ENCODE measurements around the gene RBP4. TPM values are rescaled to one million over a fixed set of nuclear protein-coding genes. Genes with fewer than 3 reads are reported as not detected.

The RBP4 gene
- total RNA-seq, 1 experiment from 2014 or later: not detected

DNA sequence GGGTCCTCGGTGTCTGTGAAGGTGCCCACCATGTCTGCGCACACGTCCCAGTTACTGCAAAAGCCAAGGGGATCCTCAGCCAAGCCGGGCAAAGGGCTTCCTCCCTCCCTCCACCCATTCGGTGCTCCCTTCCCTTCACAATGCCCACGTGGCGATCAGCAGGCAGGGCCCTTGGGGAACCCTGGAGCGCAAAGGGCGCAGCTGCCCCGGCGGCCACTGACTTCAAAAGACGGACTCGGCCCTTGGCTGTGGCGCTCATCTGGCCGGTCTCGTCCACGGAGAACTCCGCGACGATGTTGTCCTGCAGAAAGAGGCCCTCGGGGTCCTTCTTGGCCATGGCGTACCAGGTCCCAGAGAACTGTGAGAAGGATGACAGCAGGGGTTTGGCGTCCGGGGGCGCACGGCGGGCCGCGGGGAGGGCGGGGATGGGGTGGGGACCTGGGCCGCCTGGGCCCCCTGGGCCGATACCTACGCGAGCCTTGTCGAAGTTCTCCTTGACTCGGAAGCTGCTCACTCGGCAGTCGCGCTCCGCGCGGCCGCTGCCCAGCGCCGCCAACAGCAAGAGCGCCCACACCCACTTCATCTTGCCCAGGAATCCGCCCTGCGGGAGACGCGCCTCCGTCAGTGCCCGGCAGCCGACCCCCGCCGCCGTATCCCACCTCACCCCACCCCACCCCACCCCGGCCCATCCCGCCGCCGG, 439 bp downstream of the RBP4 start:
- Histone ChIP-seq H3K27me3 (ENCODE audit: low read length) (no peaks in the 10 kb centered on the region), H3K9me2 (replicated peaks; ENCODE audit: insufficient read depth, low read length) (no peaks in the 10 kb centered on the region), H3K79me2 (ENCODE audit: low read length) (no peaks in the 10 kb centered on the region), H3K36me3 (ENCODE audit: insufficient read depth, low read length) (no peaks in the 10 kb centered on the region), H3K9me3 (ENCODE audit: low read length) (no peaks in the 10 kb centered on the region), H3K4me2 (ENCODE audit: low read depth, low read length, poor library complexity, severe bottlenecking) (no peak overlapping the region), H3K9ac (ENCODE audit: low read length) (no peak overlapping the region), H3K4me1 (ENCODE audit: low read length) (no peaks in the 10 kb centered on the region), H2AFZ (ENCODE audit: low read length) (no peak overlapping the region), H3K27ac (ENCODE audit: low read length) (no peak overlapping the region), H4K20me1 (ENCODE audit: insufficient read depth, low read depth, low read length) (no peaks in the 10 kb centered on the region), H3K4me3 (ENCODE audit: low read length) (no peak overlapping the region)
- DNase-seq: no peak

DNA sequence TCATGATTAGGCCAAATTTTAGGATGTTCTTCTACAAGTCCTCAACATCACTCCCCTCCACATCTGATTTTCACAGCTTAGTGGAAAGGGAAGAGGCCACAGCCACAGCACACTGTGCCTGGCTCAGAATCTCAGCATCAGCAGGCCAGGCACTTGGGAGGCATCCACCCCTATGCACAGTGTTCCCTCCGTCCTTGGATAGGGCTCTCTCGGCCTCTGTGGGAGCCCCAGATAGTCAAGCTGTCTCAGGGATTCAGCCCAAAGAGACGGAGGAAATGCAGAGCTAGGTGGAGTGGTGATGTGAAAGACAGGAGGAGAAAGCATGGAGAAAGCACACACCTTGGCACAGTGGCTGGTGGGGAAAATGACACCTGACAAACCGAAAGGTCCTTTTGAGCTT, 1.3 kb downstream of the RBP4 start:
- no peaks in the 10 kb centered on the region for H3K9me2 ChIP-seq (replicated peaks; ENCODE audit: insufficient read depth, low read length)
- H3K27ac ChIP-seq (ENCODE audit: low read length): no peak overlapping the region
- no peak for DNase-seq
- H2AFZ ChIP-seq (ENCODE audit: low read length): no peak overlapping the region
- no peak overlapping the region for H3K4me2 ChIP-seq (ENCODE audit: low read depth, low read length, poor library complexity, severe bottlenecking)
- H3K79me2 ChIP-seq (ENCODE audit: low read length): no peaks in the 10 kb centered on the region
- no peaks in the 10 kb centered on the region for H3K36me3 ChIP-seq (ENCODE audit: insufficient read depth, low read length)
- no peaks in the 10 kb centered on the region for H3K27me3 ChIP-seq (ENCODE audit: low read length)
- no peaks in the 10 kb centered on the region for H4K20me1 ChIP-seq (ENCODE audit: insufficient read depth, low read depth, low read length)
- no peak overlapping the region for H3K9ac ChIP-seq (ENCODE audit: low read length)
- no peaks in the 10 kb centered on the region for H3K9me3 ChIP-seq (ENCODE audit: low read length)
- no peak overlapping the region for H3K4me3 ChIP-seq (ENCODE audit: low read length)
- H3K4me1 ChIP-seq (ENCODE audit: low read length): no peaks in the 10 kb centered on the region

DNA sequence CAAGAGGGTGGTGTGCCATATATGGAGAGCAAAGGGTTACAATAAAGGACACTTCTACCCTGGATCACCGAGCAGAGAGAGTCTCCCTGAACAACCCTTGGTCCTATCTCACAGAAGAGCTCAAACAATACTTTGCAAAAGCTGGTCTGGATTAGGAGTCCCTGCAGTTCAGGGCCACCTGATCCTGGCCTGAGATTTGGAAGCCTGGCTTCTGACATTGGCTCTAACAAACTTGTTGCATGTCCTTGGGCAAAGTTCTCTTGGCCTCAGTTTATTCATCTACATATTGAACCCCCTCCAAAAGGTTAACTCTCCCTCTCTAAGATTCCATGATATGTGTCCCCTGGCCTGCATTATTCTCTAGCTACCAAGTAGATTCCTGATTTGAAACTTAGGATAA, 1.7 kb downstream of the RBP4 start:
- Histone ChIP-seq H3K4me3 (ENCODE audit: low read length) (no peak overlapping the region), H4K20me1 (ENCODE audit: insufficient read depth, low read depth, low read length) (no peaks in the 10 kb centered on the region), H3K4me1 (ENCODE audit: low read length) (no peaks in the 10 kb centered on the region), H3K9ac (ENCODE audit: low read length) (no peak overlapping the region), H3K9me2 (replicated peaks; ENCODE audit: insufficient read depth, low read length) (no peaks in the 10 kb centered on the region), H3K4me2 (ENCODE audit: low read depth, low read length, poor library complexity, severe bottlenecking) (no peak overlapping the region), H2AFZ (ENCODE audit: low read length) (no peak overlapping the region), H3K9me3 (ENCODE audit: low read length) (no peaks in the 10 kb centered on the region), H3K79me2 (ENCODE audit: low read length) (no peaks in the 10 kb centered on the region), H3K36me3 (ENCODE audit: insufficient read depth, low read length) (no peaks in the 10 kb centered on the region), H3K27ac (ENCODE audit: low read length) (no peak overlapping the region), H3K27me3 (ENCODE audit: low read length) (no peaks in the 10 kb centered on the region)
- no peak for DNase-seq

DNA sequence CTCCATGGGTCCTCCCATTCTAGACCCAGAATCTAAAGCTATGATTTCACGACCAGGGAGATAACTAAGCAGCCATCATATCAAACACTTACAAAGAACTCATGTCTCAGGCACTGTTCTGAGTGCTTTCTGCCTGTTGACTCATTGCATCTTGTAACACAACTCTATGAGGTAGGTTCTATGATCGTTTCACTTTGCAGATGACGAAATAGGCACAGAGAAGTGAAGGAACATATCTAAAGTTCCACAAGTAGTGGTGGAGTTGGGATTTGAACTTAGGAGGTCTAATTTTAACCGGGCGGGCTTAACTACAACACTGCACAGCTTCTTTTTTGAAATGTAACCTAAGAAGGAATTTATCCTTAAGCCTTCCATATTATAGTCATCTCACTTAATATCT, 2.9 kb downstream of the RBP4 start:
- H3K4me2 ChIP-seq (ENCODE audit: low read depth, low read length, poor library complexity, severe bottlenecking): no peak overlapping the region
- DNase-seq: no peak
- H3K27me3 ChIP-seq (ENCODE audit: low read length): no peaks in the 10 kb centered on the region
- no peak overlapping the region for H3K27ac ChIP-seq (ENCODE audit: low read length)
- no peak overlapping the region for H3K9ac ChIP-seq (ENCODE audit: low read length)
- H3K9me3 ChIP-seq (ENCODE audit: low read length): no peaks in the 10 kb centered on the region
- no peaks in the 10 kb centered on the region for H3K4me1 ChIP-seq (ENCODE audit: low read length)
- no peaks in the 10 kb centered on the region for H3K36me3 ChIP-seq (ENCODE audit: insufficient read depth, low read length)
- H3K4me3 ChIP-seq (ENCODE audit: low read length): no peak overlapping the region
- H2AFZ ChIP-seq (ENCODE audit: low read length): no peak overlapping the region
- H3K9me2 ChIP-seq (replicated peaks; ENCODE audit: insufficient read depth, low read length): no peaks in the 10 kb centered on the region
- H3K79me2 ChIP-seq (ENCODE audit: low read length): no peaks in the 10 kb centered on the region
- H4K20me1 ChIP-seq (ENCODE audit: insufficient read depth, low read depth, low read length): no peaks in the 10 kb centered on the region

DNA sequence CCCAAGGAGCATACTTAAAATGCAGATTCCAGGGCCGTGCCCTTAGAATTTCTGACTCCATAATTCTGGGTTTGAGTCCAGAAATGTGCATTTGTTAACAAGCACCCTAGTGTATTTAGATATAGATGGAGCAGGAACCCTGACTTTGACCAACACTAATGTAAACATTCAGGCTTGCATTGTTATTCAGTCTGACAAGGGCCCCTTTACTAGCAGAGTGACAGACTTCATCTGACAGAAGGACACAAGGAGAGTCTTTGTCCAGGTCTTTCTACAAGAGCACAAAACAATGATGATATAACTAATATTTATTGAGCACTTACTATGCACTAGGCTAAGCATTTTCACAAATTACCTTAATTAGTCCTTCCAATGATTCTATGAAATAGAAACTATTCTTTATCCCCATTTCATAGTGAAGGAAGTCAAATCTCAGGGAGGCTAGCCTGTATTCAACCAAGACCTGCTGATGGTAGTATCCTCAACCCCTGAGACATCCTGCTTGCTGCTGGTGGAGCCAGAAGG, 3.9 kb downstream of the RBP4 start:
- Histone ChIP-seq H3K4me2 (ENCODE audit: low read depth, low read length, poor library complexity, severe bottlenecking) (no peak overlapping the region), H3K27me3 (ENCODE audit: low read length) (no peaks in the 10 kb centered on the region), H3K27ac (ENCODE audit: low read length) (no peak overlapping the region), H3K9me3 (ENCODE audit: low read length) (no peaks in the 10 kb centered on the region), H3K4me3 (ENCODE audit: low read length) (no peak overlapping the region), H3K36me3 (ENCODE audit: insufficient read depth, low read length) (no peaks in the 10 kb centered on the region), H4K20me1 (ENCODE audit: insufficient read depth, low read depth, low read length) (no peaks in the 10 kb centered on the region), H2AFZ (ENCODE audit: low read length) (no peak overlapping the region), H3K9ac (ENCODE audit: low read length) (no peak overlapping the region), H3K79me2 (ENCODE audit: low read length) (no peaks in the 10 kb centered on the region), H3K4me1 (ENCODE audit: low read length) (no peaks in the 10 kb centered on the region), H3K9me2 (replicated peaks; ENCODE audit: insufficient read depth, low read length) (no peaks in the 10 kb centered on the region)
- no peak for DNase-seq

DNA sequence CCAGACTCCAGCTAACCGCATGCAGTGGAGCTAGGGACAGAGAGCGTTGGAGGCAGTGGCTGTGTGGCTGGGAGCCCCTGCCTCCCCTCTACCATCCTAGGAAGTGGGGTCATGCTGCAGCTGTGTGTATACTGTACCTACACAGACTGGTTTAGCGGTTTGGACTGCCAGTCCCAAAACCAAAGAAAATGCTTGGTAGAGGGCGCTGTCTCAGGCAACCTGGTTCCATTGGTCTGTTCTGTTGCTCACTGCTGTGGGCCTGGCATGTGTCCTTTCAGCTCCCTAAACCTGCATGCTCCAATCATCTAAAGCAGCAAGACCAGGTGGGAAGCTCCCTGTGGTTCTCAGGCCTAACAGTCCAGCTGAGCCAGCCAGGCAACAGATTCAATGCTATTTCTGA, 4.5 kb downstream of the RBP4 start:
- no peak overlapping the region for H3K4me2 ChIP-seq (ENCODE audit: low read depth, low read length, poor library complexity, severe bottlenecking)
- H3K4me1 ChIP-seq (ENCODE audit: low read length): no peaks in the 10 kb centered on the region
- no peaks in the 10 kb centered on the region for H3K79me2 ChIP-seq (ENCODE audit: low read length)
- no peak overlapping the region for H2AFZ ChIP-seq (ENCODE audit: low read length)
- no peak overlapping the region for H3K27ac ChIP-seq (ENCODE audit: low read length)
- H3K36me3 ChIP-seq (ENCODE audit: insufficient read depth, low read length): no peaks in the 10 kb centered on the region
- no peaks in the 10 kb centered on the region for H3K9me2 ChIP-seq (replicated peaks; ENCODE audit: insufficient read depth, low read length)
- no peak for DNase-seq
- no peak overlapping the region for H3K4me3 ChIP-seq (ENCODE audit: low read length)
- no peak overlapping the region for H3K9ac ChIP-seq (ENCODE audit: low read length)
- no peaks in the 10 kb centered on the region for H4K20me1 ChIP-seq (ENCODE audit: insufficient read depth, low read depth, low read length)
- H3K9me3 ChIP-seq (ENCODE audit: low read length): no peaks in the 10 kb centered on the region
- no peaks in the 10 kb centered on the region for H3K27me3 ChIP-seq (ENCODE audit: low read length)

DNA sequence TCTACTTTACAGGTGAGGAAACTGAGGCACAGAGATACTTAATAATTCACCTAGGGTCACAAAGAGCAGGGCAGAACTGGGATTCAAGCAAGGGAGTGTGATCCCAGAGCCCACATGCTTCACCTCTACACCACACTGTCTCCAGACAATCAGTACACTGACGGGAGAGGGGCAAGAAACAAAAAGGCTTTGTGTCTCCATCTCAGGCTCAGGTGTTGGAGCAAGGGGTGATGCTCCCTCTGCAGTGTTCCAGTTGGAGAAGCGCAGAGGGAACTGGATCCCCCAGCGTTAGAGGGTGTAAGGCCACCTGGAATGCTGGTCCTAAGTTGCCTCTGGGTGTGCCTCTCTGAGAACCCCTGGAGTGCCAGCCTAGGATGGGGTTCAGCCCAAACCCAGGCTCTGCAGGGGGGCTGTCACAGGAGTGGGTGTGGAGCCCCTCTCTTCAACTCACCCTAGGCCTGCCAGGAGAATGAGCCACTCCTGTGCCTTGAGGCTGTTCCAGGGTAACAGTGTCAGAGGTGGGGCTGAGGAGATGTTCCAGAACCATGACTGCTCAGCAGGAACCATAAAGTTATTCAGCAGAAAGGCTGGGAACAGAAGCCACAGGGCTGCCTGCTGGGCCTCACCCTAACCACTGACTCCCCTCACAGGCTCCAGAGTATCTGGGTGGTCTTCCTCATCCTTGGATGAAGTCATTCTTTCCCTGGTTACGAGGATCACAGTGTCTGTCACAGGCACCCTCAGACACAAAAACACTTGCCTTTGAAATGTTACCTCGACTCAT, 5.5 kb downstream of the RBP4 start:
- H3K9me2 ChIP-seq (replicated peaks; ENCODE audit: insufficient read depth, low read length): no peaks in the 10 kb centered on the region
- H3K36me3 ChIP-seq (ENCODE audit: insufficient read depth, low read length): no peaks in the 10 kb centered on the region
- no peak for DNase-seq
- no peak overlapping the region for H3K4me3 ChIP-seq (ENCODE audit: low read length)
- no peaks in the 10 kb centered on the region for H3K9me3 ChIP-seq (ENCODE audit: low read length)
- no peak overlapping the region for H3K9ac ChIP-seq (ENCODE audit: low read length)
- no peak overlapping the region for H3K27ac ChIP-seq (ENCODE audit: low read length)
- no peaks in the 10 kb centered on the region for H3K4me1 ChIP-seq (ENCODE audit: low read length)
- no peaks in the 10 kb centered on the region for H3K79me2 ChIP-seq (ENCODE audit: low read length)
- H3K27me3 ChIP-seq (ENCODE audit: low read length): no peaks in the 10 kb centered on the region
- no peak overlapping the region for H3K4me2 ChIP-seq (ENCODE audit: low read depth, low read length, poor library complexity, severe bottlenecking)
- no peak overlapping the region for H2AFZ ChIP-seq (ENCODE audit: low read length)
- H4K20me1 ChIP-seq (ENCODE audit: insufficient read depth, low read depth, low read length): no peaks in the 10 kb centered on the region

DNA sequence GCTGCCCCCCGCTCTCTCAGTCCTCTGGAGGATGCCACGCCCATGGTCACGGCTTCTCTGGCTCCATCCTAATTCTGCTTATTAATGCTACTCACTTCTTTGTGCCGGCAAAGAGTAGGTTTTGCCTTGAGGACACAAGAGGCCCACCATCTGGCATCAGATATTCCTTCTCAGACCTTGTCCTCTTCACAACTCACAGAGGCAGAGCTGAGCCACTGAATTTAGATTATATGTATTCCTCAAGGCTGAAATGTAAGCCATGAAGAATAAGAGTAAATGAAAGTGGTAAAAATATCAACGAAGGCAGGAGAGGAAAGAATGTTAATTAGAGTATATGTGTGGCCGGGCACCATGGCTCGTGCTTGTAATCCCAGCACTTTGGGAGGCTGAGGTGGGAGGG, 6.5 kb downstream of the RBP4 start:
- no peaks in the 10 kb centered on the region for H3K79me2 ChIP-seq (ENCODE audit: low read length)
- H3K4me1 ChIP-seq (ENCODE audit: low read length): no peaks in the 10 kb centered on the region
- H3K9me2 ChIP-seq (replicated peaks; ENCODE audit: insufficient read depth, low read length): no peaks in the 10 kb centered on the region
- H4K20me1 ChIP-seq (ENCODE audit: insufficient read depth, low read depth, low read length): no peaks in the 10 kb centered on the region
- H3K27me3 ChIP-seq (ENCODE audit: low read length): no peaks in the 10 kb centered on the region
- H3K36me3 ChIP-seq (ENCODE audit: insufficient read depth, low read length): no peaks in the 10 kb centered on the region
- no peak for DNase-seq
- H3K4me2 ChIP-seq (ENCODE audit: low read depth, low read length, poor library complexity, severe bottlenecking): no peak overlapping the region
- no peak overlapping the region for H3K27ac ChIP-seq (ENCODE audit: low read length)
- H3K4me3 ChIP-seq (ENCODE audit: low read length): no peak overlapping the region
- H2AFZ ChIP-seq (ENCODE audit: low read length): no peak overlapping the region
- no peaks in the 10 kb centered on the region for H3K9me3 ChIP-seq (ENCODE audit: low read length)
- no peak overlapping the region for H3K9ac ChIP-seq (ENCODE audit: low read length)
